K562 (cell line): ENCODE data around the gene NRG2. TPM values are rescaled to one million over a fixed set of nuclear protein-coding genes. Genes with fewer than 3 reads are reported as not detected.

Experiments
- ATAC-seq: fragments of 200-7000 bp; cut with Tn5 transposase; 3 replicates; pipeline ENCODE4 v1.9.1; 2020; ENCODE audit warnings: moderate library complexity
- BruUV-seq: library from RNA; stranded (reverse); fragments of 400-500 nt; replicated peaks from 2 replicates; lab custom pipeline; 2021; lab: Mats Ljungman, UMichigan
- CTCF ChIA-PET: fragments of 300-600 bp; formaldehyde crosslinking; extraction: SDS; loops from one replicate; lab custom pipeline; 2021; ENCODE audit warnings: low intra/inter-chr PET ratio; lab: Yijun Ruan, JAX
- POLR2A ChIA-PET: fragments of 300-600, 350-650 bp; sonication (Branson Sonifier 250); formaldehyde crosslinking; extraction: SDS; loops from one replicate; lab custom pipeline; 2021; ENCODE audit warnings: antibody characterized with exemption, inconsistent platforms; lab: Yijun Ruan, JAX
- DNase-seq, 4 experiments: peaks; one replicate each; pipeline versions ENCODE4 v3.0.0 to v3.0.0-alpha.2; 2011 to 2018; ENCODE audit warnings: low spot score in 3 of 4, mixed read lengths in 3 of 4; ENCODE audit errors: extremely low read depth in 1 of 4
- FAIRE-seq: peaks from 2 replicates; lab custom pipeline; 2011; peaks lifted over from hg19 to GRCh38; lab: Jason Lieb, UNC
- H2AFZ ChIP-seq: 2 replicates; pipeline ENCODE4 v1.6.0; 2011; ENCODE audit warnings: low read depth, low read length, control low read depth, inconsistent platforms
- H3K27ac ChIP-seq: fragments of 200-600 bp; 3 replicates; pipeline ENCODE4 v1.8.0; 2011; ENCODE audit warnings: low read depth, mild to moderate bottlenecking, control low read depth, inconsistent platforms, low read length, moderate library complexity, mixed read lengths; ENCODE audit errors: extremely low read depth
- H3K27me3 ChIP-seq, 2 experiments: fragments of 300-600 bp in 1 of 2; 2 replicates in 1 of 2; 3 replicates in 1 of 2; pipeline versions ENCODE4 v1.6.0 to v1.8.0; 2011; ENCODE audit warnings: inconsistent platforms in 2 of 2, low read length in 2 of 2, mild to moderate bottlenecking in 1 of 2, mixed read lengths in 1 of 2, moderate library complexity in 1 of 2; ENCODE audit not compliant: control insufficient read depth in 2 of 2, insufficient read depth in 2 of 2
- H3K36me3 ChIP-seq: fragments of 300-600 bp; 3 replicates; pipeline ENCODE4 v1.8.0; 2011; ENCODE audit warnings: mild to moderate bottlenecking, low read length, inconsistent platforms; ENCODE audit not compliant: control insufficient read depth, insufficient read depth
- H3K4me1 ChIP-seq, 2 experiments: fragments of 200-600 bp in 1 of 2; replicated peaks in 1 of 2; 2 replicates in 1 of 2; 3 replicates in 1 of 2; pipeline versions ENCODE4 v1.5.1 to v1.8.0; 2011; ENCODE audit warnings: inconsistent platforms in 2 of 2, low read length in 2 of 2, mild to moderate bottlenecking in 1 of 2, mixed read lengths in 1 of 2, moderate library complexity in 1 of 2; ENCODE audit not compliant: control insufficient read depth in 2 of 2, insufficient read depth in 2 of 2
- H3K4me2 ChIP-seq: 2 replicates; pipeline ENCODE4 v1.6.1; 2011; ENCODE audit warnings: low read length, control low read depth, inconsistent platforms, mixed read lengths; ENCODE audit not compliant: insufficient read depth
- H3K4me3 ChIP-seq: fragments of 200-600 bp; sonication (generic), shearing (Covaris generic); 2 replicates; pipeline ENCODE4 v1.5.1; 2016; ENCODE audit warnings: control low read depth, inconsistent platforms
- H3K79me2 ChIP-seq: fragments of 200-600 bp; 3 replicates; pipeline ENCODE4 v1.8.0; 2011; ENCODE audit warnings: low read length, inconsistent platforms; ENCODE audit not compliant: control insufficient read depth, insufficient read depth
- H3K9ac ChIP-seq, 2 experiments: 2 replicates each; pipeline versions ENCODE4 v1.6.0 to v1.6.1; 2011; ENCODE audit warnings: low read depth in 2 of 2, low read length in 2 of 2, control low read depth in 1 of 2, inconsistent platforms in 1 of 2, mild to moderate bottlenecking in 1 of 2, mixed read lengths in 1 of 2; ENCODE audit not compliant: insufficient read depth in 1 of 2
- H3K9me1 ChIP-seq: one replicate; pipeline ENCODE4 v1.6.0; 2011; ENCODE audit warnings: inconsistent platforms, mild to moderate bottlenecking, low read length, moderate library complexity; ENCODE audit not compliant: control insufficient read depth, insufficient read depth
- H3K9me3 ChIP-seq: replicated peaks from 2 replicates; pipeline ENCODE4 v1.5.1; 2011; ENCODE audit warnings: low read depth, low read length, inconsistent platforms; ENCODE audit not compliant: control insufficient read depth, insufficient read depth
- H4K20me1 ChIP-seq: replicated peaks from 2 replicates; pipeline ENCODE4 v1.6.1; 2011; ENCODE audit warnings: low read length, inconsistent platforms, mixed read lengths; ENCODE audit not compliant: control insufficient read depth, insufficient read depth
- ARNT ChIP-seq, 2 experiments: fragments of 450-650 bp; IDR thresholded peaks; 2 replicates each; pipeline ENCODE4 v1.6.1; 2016; ENCODE audit warnings: mild to moderate bottlenecking in 1 of 2
- CAMTA2 ChIP-seq: fragments of 250-450 bp; sonication (Bioruptor Pico); conservative IDR thresholded peaks from 2 replicates; pipeline ENCODE4 v1.5.1; 2022
- CBFB ChIP-seq: sonication (generic); formaldehyde crosslinking; IDR thresholded peaks from 2 replicates; pipeline ENCODE4 v1.4.0; 2020; ENCODE audit warnings: mild to moderate bottlenecking, missing genetic modification reagents
- MED1 ChIP-seq: sonication (generic); formaldehyde crosslinking; IDR thresholded peaks from 2 replicates; pipeline ENCODE4 v1.8.1; 2023; ENCODE audit warnings: missing genetic modification reagents, borderline replicate concordance
- NFIX ChIP-seq: fragments of 250-450 bp; sonication (Bioruptor Pico); IDR thresholded peaks from 2 replicates; pipeline ENCODE4 v1.4.0; 2020; ENCODE audit warnings: low read depth, mild to moderate bottlenecking, moderate library complexity
- SP2 ChIP-seq: IDR thresholded peaks from 2 replicates; pipeline ENCODE4 v1.6.1; 2011; ENCODE audit warnings: mild to moderate bottlenecking, low read depth, low read length, moderate library complexity; ENCODE audit not compliant: poor library complexity, severe bottlenecking; ENCODE audit errors: extremely low read depth
- TCF7L2 ChIP-seq: fragments of 150-350 bp; IDR thresholded peaks from 2 replicates; pipeline ENCODE4 v1.6.1; 2016; ENCODE audit warnings: low read depth, mild to moderate bottlenecking, low read length, moderate library complexity
- ZNF444 ChIP-seq: fragments of 250-450 bp; sonication (Bioruptor Pico); IDR thresholded peaks from 2 replicates; pipeline ENCODE4 v1.4.0; 2020; ENCODE audit warnings: mild to moderate bottlenecking, moderate library complexity
- ZNF586 ChIP-seq: fragments of 450-650 bp; formaldehyde crosslinking; conservative IDR thresholded peaks from 2 replicates; pipeline ENCODE4 v1.4.0; 2020; ENCODE audit warnings: mild to moderate bottlenecking, moderate library complexity
- ZNF696 ChIP-seq: fragments of 250-450 bp; sonication (Bioruptor Pico); conservative IDR thresholded peaks from 2 replicates; pipeline ENCODE4 v1.4.0; 2020; ENCODE audit warnings: mild to moderate bottlenecking, moderate library complexity
- ZNF75A ChIP-seq: fragments of 450-650 bp; formaldehyde crosslinking; IDR thresholded peaks from 2 replicates; pipeline ENCODE4 v1.4.0; 2020; ENCODE audit warnings: mild to moderate bottlenecking
- ZSCAN32 ChIP-seq: fragments of 450-650 bp; formaldehyde crosslinking; IDR thresholded peaks from 2 replicates; pipeline ENCODE4 v1.4.0; 2020; ENCODE audit warnings: mild to moderate bottlenecking, moderate library complexity
- WGBS: fragments of 100-300 bp; shearing (Covaris generic); methylation state at CpG from one replicate; pipeline ENCODE4 v1.1.6; 2016; ENCODE audit warnings: low coverage, mixed read lengths; ENCODE audit not compliant: insufficient coverage; ENCODE audit errors: missing lambda C conversion rate; 5-methylcytosine and 5-hydroxymethylcytosine counted together
- in situ Hi-C: fragments of 300-500 bp; cut with MboI; formaldehyde crosslinking; loops from 4 replicates; pipeline ENCODE4 v1.15.0; 2018; ENCODE audit warnings: inconsistent platforms, mixed read lengths
- intact Hi-C: fragments of 100-400 bp; cut with micrococcal nuclease; formaldehyde crosslinking; loops from 2 replicates; pipeline ENCODE4 v1.14.2; 2022
- polyA plus RNA-seq, 8 experiments: library from polyadenylated mRNA; depleted of rRNA in 4 of 8; stranded (reverse) in 5 of 8; unstranded in 3 of 8; fragments of >200 nt; fragmentation: Nextera tagmentation in 2 of 8; fragmentation: Illumina TruSeq in 1 of 8; extraction: Ambion mirVana in 2 of 8; extraction: Trizol in 1 of 8; gene quantifications; 2 replicates each; pipeline versions ENCODE4 v1.2.1 to v1.2.3, GENCODE V29; 2011 to 2014; ENCODE audit warnings: inconsistent platforms in 1 of 8, missing spikeins in 1 of 8
- total RNA-seq, 7 experiments: library from RNA; depleted of rRNA in 6 of 7; stranded (reverse); fragments of >200 nt in 6 of 7; fragmentation: Illumina TruSeq in 2 of 7; extraction: Trizol in 2 of 7; gene quantifications; 2 replicates each; pipeline versions ENCODE4 v1.2.1 to v1.2.3, GENCODE V29; 2011 to 2021; ENCODE audit warnings: low replicate concordance in 1 of 7
- TF ChIP-seq, protein P1 (sequence below): conservative IDR thresholded peaks from 2 replicates; pipeline ENCODE4 v1.6.1; 2011; ENCODE audit warnings: low read depth, mild to moderate bottlenecking, low read length; ENCODE audit not compliant: control insufficient read depth

Gene NRG2
- total and polyA plus RNA-seq, 9 of the 15 experiments (the other 6 are each of a cell fraction or from before 2014, with no cell fraction given): not detected

DNA sequence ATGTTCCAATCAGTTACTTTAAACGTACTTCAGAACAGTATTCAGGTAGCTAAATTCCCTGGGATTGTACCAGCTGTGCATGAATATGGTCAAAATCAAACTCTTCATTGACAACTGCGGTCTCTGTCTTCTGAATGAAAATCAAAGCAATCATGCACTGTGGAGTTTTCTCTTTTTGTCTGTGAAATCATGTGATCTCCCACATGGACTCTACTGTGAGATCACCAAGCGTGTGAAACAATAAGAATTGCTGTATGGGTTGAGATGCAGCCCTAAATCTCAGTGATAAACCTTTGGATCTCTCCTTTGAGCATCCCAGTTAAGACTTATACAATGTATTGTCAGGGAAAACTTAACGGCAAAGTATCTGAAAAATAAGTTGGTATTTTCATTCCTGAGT, 6.1 kb downstream of the NRG2 start:
- Histone ChIP-seq H3K27ac (no peak overlapping the region), H2AFZ (no peak overlapping the region), H3K4me3 (no peak overlapping the region), H3K4me2 (no peak overlapping the region), H3K9me3 (no peaks in the 10 kb centered on the region), H3K4me1 (peaks cover 0 to 4% of the 10 kb centered on the region in 2 experiments; a peak in 1 of 5 replicates), H3K27me3 (peaks cover 22 to 23% of the 10 kb centered on the region in 2 experiments), H3K36me3 (no peaks in the 10 kb centered on the region), H3K9ac (no peak overlapping the region), H3K79me2 (no peaks in the 10 kb centered on the region), H4K20me1 (no peaks in the 10 kb centered on the region), H3K9me1 (no peaks in the 10 kb centered on the region)
- CTCF ChIA-PET: no interaction called here
- no peak for FAIRE-seq
- ATAC-seq: no peak
- no TSS peak for BruUV-seq
- DNase-seq: no peak
- no peak for TF ChIP-seq ZNF586 (CRISPR knock-in tag)
- no peak for TF ChIP-seq ZSCAN32
- TF ChIP-seq, protein P1, sequence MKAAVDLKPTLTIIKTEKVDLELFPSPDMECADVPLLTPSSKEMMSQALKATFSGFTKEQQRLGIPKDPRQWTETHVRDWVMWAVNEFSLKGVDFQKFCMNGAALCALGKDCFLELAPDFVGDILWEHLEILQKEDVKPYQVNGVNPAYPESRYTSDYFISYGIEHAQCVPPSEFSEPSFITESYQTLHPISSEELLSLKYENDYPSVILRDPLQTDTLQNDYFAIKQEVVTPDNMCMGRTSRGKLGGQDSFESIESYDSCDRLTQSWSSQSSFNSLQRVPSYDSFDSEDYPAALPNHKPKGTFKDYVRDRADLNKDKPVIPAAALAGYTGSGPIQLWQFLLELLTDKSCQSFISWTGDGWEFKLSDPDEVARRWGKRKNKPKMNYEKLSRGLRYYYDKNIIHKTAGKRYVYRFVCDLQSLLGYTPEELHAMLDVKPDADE: no peak
- no peak for TF ChIP-seq ARNT (IDR thresholded peaks at IDR 0.05)
- TF ChIP-seq CBFB (CRISPR knock-in tag): no peak
- TF ChIP-seq SP2: no peak
- TF ChIP-seq ZNF444 (CRISPR knock-in tag): no peak
- no peak for TF ChIP-seq MED1 (CRISPR knock-in tag)
- no peak for TF ChIP-seq NFIX (CRISPR knock-in tag)
- TF ChIP-seq ZNF75A (CRISPR knock-in tag): no peak
- TF ChIP-seq TCF7L2: no peak
- TF ChIP-seq CAMTA2 (CRISPR knock-in tag): no peak
- TF ChIP-seq ZNF696 (CRISPR knock-in tag): no peak
- in situ Hi-C loops (no loop called here), intact Hi-C loops (no loop called here)
- POLR2A ChIA-PET: interaction anchor here (0.6 kb wide), 1 partner anchor 1490 kb away, joined by 4 read pairs; no protein-coding TSS in a partner anchor
- WGBS: 0% methylated on average over 4 of the region's 4 CpGs
